CD8-positive, alpha-beta memory T cell (primary cell): ENCODE data around the gene TIAM1. TPM values are rescaled to one million over a fixed set of nuclear protein-coding genes. Genes with fewer than 3 reads are reported as not detected.

Experiments used
- CTCF ChIA-PET: fragments of 350-600 bp; sonication (Branson Sonifier 250); formaldehyde crosslinking; loops from one replicate; lab custom pipeline; 2021; ENCODE audit warnings: antibody characterized with exemption; lab: Charles Lee
- POLR2A ChIA-PET: fragments of 350-600 bp; sonication (Branson Sonifier 250); formaldehyde crosslinking; loops from one replicate; lab custom pipeline; 2021; ENCODE audit warnings: antibody characterized with exemption; lab: Charles Lee
- DNase-seq, 5 donors: peaks; one replicate each; pipeline versions ENCODE4 v3.0.0 to v3.0.0-alpha.2; 2020 to 2022; ENCODE audit warnings: mixed read lengths in 1 of 5
- H3K27ac ChIP-seq: one replicate; pipeline ENCODE4 v1.7.0; 2013; ENCODE audit warnings: low read depth, mild to moderate bottlenecking, low read length, moderate library complexity
- H3K27me3 ChIP-seq: 2 replicates; pipeline ENCODE4 v1.7.0; 2013; ENCODE audit warnings: low read length, mild to moderate bottlenecking; ENCODE audit not compliant: insufficient read depth, poor library complexity, severe bottlenecking
- H3K36me3 ChIP-seq: 2 replicates; pipeline ENCODE4 v1.7.0; 2013; ENCODE audit warnings: mild to moderate bottlenecking, low read length, moderate library complexity; ENCODE audit not compliant: insufficient read depth
- H3K4me1 ChIP-seq: 2 replicates; pipeline ENCODE4 v1.7.0; 2013; ENCODE audit warnings: mild to moderate bottlenecking, low read length, moderate library complexity; ENCODE audit not compliant: insufficient read depth
- H3K4me3 ChIP-seq: 2 replicates; pipeline ENCODE4 v1.7.0; 2013; ENCODE audit warnings: mild to moderate bottlenecking, low read length
- H3K9me3 ChIP-seq: 2 replicates; pipeline ENCODE4 v1.7.0; 2013; ENCODE audit warnings: mild to moderate bottlenecking, low read length
- H3K27ac Mint-ChIP-seq, 8 donors: one replicate each; pipeline ENCODE4 v1.8.0; 2020 to 2021; ENCODE audit warnings: mixed read lengths in 8 of 8, mild to moderate bottlenecking in 6 of 8, inconsistent platforms in 3 of 8, moderate library complexity in 3 of 8
- H3K27me3 Mint-ChIP-seq, 2 donors: one replicate each; pipeline ENCODE4 v1.8.0; 2020 to 2021; ENCODE audit warnings: mixed read lengths in 2 of 2, mild to moderate bottlenecking in 1 of 2, moderate library complexity in 1 of 2
- H3K36me3 Mint-ChIP-seq, 3 donors: one replicate each; pipeline ENCODE4 v1.8.0; 2020 to 2021; ENCODE audit warnings: mixed read lengths in 3 of 3, inconsistent platforms in 1 of 3, mild to moderate bottlenecking in 1 of 3
- H3K4me1 Mint-ChIP-seq, 3 donors: one replicate each; pipeline ENCODE4 v1.8.0; 2020 to 2021; ENCODE audit warnings: mixed read lengths in 3 of 3, inconsistent platforms in 1 of 3, mild to moderate bottlenecking in 1 of 3
- H3K4me3 Mint-ChIP-seq, 7 donors: one replicate each; pipeline ENCODE4 v1.8.0; 2020 to 2021; ENCODE audit warnings: mixed read lengths in 7 of 7, mild to moderate bottlenecking in 6 of 7, moderate library complexity in 4 of 7, inconsistent platforms in 2 of 7
- H3K9me3 Mint-ChIP-seq, 5 donors: one replicate each; pipeline ENCODE4 v1.8.0; 2020 to 2022; ENCODE audit warnings: mixed read lengths in 5 of 5, mild to moderate bottlenecking in 3 of 5, moderate library complexity in 2 of 5, inconsistent platforms in 1 of 5
- polyA plus RNA-seq: library from polyadenylated mRNA; unstranded; fragments of 300-500 nt; fragmentation: Illumina TruSeq; gene quantifications from one replicate; pipeline ENCODE4 v1.2.3, GENCODE V29; 2021
- total RNA-seq, 2 experiments: library from RNA; stranded (reverse); gene quantifications; one replicate each; pipeline ENCODE4 v1.2.3, GENCODE V29; 2021

TIAM1 gene
- total and polyA plus RNA-seq, 3 experiments from 2014 or later: 6.3 to 37.4 (median 37.3) TPM

DNA sequence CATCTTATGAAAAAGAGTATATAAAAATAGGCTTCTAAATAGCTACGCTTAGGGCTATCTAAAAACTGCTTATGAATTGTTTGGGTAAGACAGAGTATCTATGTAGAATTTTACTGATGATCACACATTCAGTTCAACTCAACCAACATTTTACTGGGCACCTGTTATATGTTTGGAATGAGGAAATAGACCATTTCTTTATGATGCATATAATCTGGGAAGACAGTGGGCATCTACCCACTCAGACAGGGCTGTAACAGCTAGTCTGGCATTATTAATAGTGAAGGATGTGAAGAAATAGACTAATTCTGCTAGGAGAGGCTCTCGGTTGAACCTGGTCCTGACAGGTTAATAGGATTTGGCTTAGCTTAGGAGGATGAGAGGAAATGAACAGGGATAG lies 56.9 kb downstream of the TIAM1 start:
- no peak overlapping the region for H3K4me3 ChIP-seq
- H3K27ac Mint-ChIP-seq: no peak overlapping the region
- H3K36me3 Mint-ChIP-seq: peaks cover 0 to 7% (median 4%) of the 10 kb centered on the region in 3 donors
- H3K27me3 ChIP-seq: no peaks in the 10 kb centered on the region
- no peaks in the 10 kb centered on the region for H3K36me3 ChIP-seq
- H3K9me3 Mint-ChIP-seq: peaks cover 3 to 10% (median 5%) of the 10 kb centered on the region in 5 donors
- no peak overlapping the region for H3K4me3 Mint-ChIP-seq
- H3K9me3 ChIP-seq: no peaks in the 10 kb centered on the region
- peaks cover 15% of the 10 kb centered on the region for H3K4me1 ChIP-seq
- H3K4me1 Mint-ChIP-seq: peaks cover 13 to 25% (median 15%) of the 10 kb centered on the region in 3 donors
- CTCF ChIA-PET: no interaction called here
- no peak for DNase-seq
- no peak overlapping the region for H3K27ac ChIP-seq
- POLR2A ChIA-PET: no interaction called here
- no peaks in the 10 kb centered on the region for H3K27me3 Mint-ChIP-seq

DNA sequence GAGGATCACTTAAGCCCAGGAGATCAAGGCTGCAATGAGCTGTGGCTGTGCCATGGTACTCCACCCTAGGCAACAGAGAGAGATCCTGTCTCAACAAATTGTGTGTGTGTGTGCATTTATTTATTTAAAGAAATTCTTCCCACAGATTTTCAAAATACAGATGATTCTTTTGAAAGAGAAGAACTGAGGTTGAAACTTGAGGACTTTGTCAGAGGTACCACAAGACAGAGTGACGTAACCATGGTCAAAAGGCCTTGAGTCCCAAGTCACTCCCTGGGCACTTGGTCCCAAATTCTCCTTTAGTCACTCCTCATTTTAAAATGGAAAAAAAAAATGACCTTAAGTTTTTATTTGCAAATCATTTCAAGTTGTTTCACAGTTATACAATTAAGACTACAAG lies 57.4 kb downstream of the TIAM1 start:
- Mint-ChIP-seq H3K27ac (no peak overlapping the region), H3K36me3 (peaks cover 0 to 7% (median 4%) of the 10 kb centered on the region in 3 donors), H3K4me1 (peaks cover 14 to 28% (median 17%) of the 10 kb centered on the region in 3 donors), H3K9me3 (peaks cover 3 to 10% (median 5%) of the 10 kb centered on the region in 5 donors), H3K27me3 (no peaks in the 10 kb centered on the region), H3K4me3 (no peak overlapping the region)
- POLR2A ChIA-PET: no interaction called here
- H3K4me3 ChIP-seq: no peak overlapping the region
- no peak for DNase-seq
- CTCF ChIA-PET: no interaction called here
- no peaks in the 10 kb centered on the region for H3K36me3 ChIP-seq
- peaks cover 19% of the 10 kb centered on the region for H3K4me1 ChIP-seq
- no peaks in the 10 kb centered on the region for H3K27me3 ChIP-seq
- no peaks in the 10 kb centered on the region for H3K9me3 ChIP-seq
- no peak overlapping the region for H3K27ac ChIP-seq

DNA sequence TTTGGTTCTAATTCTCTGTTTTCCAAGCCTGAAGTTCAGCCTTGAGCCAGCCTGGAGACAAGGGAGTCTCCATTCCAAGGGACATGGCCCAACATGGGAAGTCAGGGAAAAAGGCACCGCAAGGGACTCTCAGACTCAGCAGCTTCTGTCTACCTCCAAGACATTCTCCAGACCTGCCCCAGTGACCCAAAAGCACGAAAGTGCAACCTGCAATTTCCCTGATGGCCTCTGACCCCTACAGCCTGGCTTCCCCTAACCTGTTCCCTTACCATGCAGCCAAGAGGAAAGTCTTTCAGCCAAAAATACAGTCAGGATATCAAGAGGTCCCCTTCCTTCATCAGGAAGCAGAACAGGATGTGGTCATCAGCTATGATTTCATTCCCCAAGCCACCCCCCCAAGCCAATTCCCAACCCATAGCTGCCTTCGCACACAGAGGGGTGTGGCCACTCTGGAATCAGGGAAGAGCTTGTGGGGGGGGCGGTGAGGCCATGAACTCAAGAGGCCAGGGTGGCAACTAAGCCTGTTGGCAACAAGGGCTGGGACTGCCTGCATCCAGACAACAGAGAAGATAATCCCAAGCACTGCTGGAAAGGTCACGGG lies 59.2 kb downstream of the TIAM1 start:
- Histone ChIP-seq H3K4me1 (peaks cover 19% of the 10 kb centered on the region), H3K9me3 (no peaks in the 10 kb centered on the region), H3K27me3 (no peaks in the 10 kb centered on the region), H3K27ac (no peak overlapping the region), H3K36me3 (no peaks in the 10 kb centered on the region), H3K4me3 (no peak overlapping the region)
- CTCF ChIA-PET: no interaction called here
- Mint-ChIP-seq H3K9me3 (peaks cover 3 to 10% (median 5%) of the 10 kb centered on the region in 5 donors), H3K27me3 (no peaks in the 10 kb centered on the region), H3K4me1 (peaks cover 14 to 31% (median 19%) of the 10 kb centered on the region in 3 donors), H3K4me3 (no peak overlapping the region), H3K36me3 (peaks cover 0 to 7% (median 4%) of the 10 kb centered on the region in 3 donors), H3K27ac (peak overlapping the region in 1 of 8 donors; percentile 17)
- POLR2A ChIA-PET: no interaction called here
- no peak for DNase-seq

DNA sequence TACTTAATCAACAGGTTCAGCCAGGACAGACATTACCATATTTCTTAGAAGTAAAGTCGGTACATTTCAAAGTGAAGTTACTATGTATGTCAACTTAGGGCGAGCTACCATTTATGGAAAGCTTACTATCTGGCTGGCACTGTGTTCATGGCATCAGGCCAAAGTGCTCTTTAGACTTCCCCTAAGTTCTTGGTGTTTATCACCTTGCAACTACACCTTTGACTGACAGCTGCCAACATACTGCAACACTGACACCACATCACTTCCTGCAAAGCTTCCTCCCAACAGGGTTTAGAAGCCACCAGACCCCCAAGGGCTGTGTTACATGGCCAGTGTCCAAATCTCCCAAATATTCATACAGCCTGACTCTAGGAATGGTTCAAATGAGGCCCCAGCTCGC lies 61.0 kb downstream of the TIAM1 start:
- DNase-seq: peak in 2 of 5 donors; percentile 20 to 44
- ChIA-PET CTCF (no interaction called here), POLR2A (interaction anchor here (0.5 kb wide), 1 partner anchor 115 kb away, joined by 16 read pairs; no protein-coding TSS in a partner anchor)
- Histone ChIP-seq H3K9me3 (no peaks in the 10 kb centered on the region), H3K36me3 (no peaks in the 10 kb centered on the region), H3K27ac (no peak overlapping the region), H3K27me3 (no peaks in the 10 kb centered on the region), H3K4me1 (peaks cover 19% of the 10 kb centered on the region), H3K4me3 (no peak overlapping the region)
- peak overlapping the region in 7 of 8 donors; percentile 22 to 85 (median 43) for H3K27ac Mint-ChIP-seq
- H3K9me3 Mint-ChIP-seq: peaks cover 0 to 5% (median 3%) of the 10 kb centered on the region in 5 donors
- H3K27me3 Mint-ChIP-seq: no peaks in the 10 kb centered on the region
- H3K36me3 Mint-ChIP-seq: peaks cover 0 to 7% (median 4%) of the 10 kb centered on the region in 3 donors
- H3K4me1 Mint-ChIP-seq: peaks cover 14 to 31% (median 19%) of the 10 kb centered on the region in 3 donors
- peak overlapping the region in 3 of 7 donors; percentile 8 to 71 (median 66) for H3K4me3 Mint-ChIP-seq

DNA sequence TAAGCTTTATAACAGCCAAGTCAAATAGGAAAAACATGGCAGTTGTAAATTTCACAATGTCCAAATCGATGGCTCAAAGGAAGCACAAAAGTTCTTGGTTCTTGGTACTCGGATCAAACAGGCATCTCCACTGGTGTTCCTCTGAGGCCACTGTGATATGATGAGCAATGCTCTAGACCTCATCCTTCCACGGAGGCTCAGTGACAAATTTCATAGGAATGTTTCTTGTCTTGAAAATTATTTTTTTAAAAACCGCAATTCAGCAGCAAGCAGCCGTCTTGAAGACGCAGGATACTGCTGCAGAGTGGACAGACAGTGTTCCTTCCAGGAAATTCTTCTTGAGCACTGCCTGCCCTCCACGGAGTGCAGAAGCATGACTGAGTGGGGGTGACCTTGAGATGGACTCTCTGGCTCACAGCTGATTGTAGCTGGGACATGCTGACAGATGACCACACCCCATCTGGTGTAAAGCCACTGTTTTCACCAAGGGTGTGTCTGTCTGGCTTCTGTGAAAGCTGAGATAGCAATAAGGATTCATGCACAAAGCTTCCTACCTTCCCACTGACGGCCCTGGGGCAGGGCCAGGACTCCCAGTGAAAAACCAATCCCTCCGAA lies 61.9 kb downstream of the TIAM1 start:
- no peak overlapping the region for H3K27ac ChIP-seq

DNA sequence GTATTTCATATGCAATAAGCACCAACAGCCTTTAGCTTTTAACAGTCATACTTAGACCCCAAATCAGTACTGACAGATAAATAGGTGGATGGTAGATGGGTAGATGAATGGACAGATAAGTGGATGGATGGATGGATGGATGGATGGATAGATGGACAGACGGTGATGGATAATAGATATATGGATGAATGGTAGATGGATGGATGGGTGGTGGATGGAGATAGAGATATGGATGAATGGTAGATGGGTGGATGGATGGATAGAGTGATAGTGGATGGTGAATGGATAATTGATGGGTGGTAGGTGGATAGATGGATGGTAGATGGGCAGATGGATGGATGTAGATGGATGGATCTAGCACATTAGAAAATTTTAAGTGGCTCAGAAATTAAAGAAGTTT lies 62.5 kb downstream of the TIAM1 start:
- Histone ChIP-seq H3K4me1 (peaks cover 19% of the 10 kb centered on the region), H3K9me3 (no peaks in the 10 kb centered on the region), H3K27me3 (no peaks in the 10 kb centered on the region), H3K27ac (no peak overlapping the region), H3K36me3 (no peaks in the 10 kb centered on the region), H3K4me3 (no peak overlapping the region)
- Mint-ChIP-seq H3K36me3 (no peaks in the 10 kb centered on the region), H3K27ac (peak overlapping the region in 3 of 8 donors; percentile 0 to 17 (median 2)), H3K27me3 (no peaks in the 10 kb centered on the region), H3K4me1 (peaks cover 14 to 31% (median 19%) of the 10 kb centered on the region in 3 donors), H3K4me3 (no peak overlapping the region), H3K9me3 (no peaks in the 10 kb centered on the region)
- ChIA-PET CTCF (no interaction called here), POLR2A (no interaction called here)
- no peak for DNase-seq

More for the DNA sequence above, 61.9 kb downstream of the TIAM1 start:
- no peak for DNase-seq
- peaks cover 14 to 31% (median 19%) of the 10 kb centered on the region in 3 donors for H3K4me1 Mint-ChIP-seq
- peak overlapping the region in 3 of 8 donors; percentile 19 to 30 (median 22) for H3K27ac Mint-ChIP-seq
- Histone ChIP-seq H3K4me3 (no peak overlapping the region), H3K4me1 (peaks cover 19% of the 10 kb centered on the region), H3K9me3 (no peaks in the 10 kb centered on the region), H3K36me3 (no peaks in the 10 kb centered on the region), H3K27me3 (no peaks in the 10 kb centered on the region)
- ChIA-PET CTCF (no interaction called here), POLR2A (interaction anchor here (0.5 kb wide), 1 partner anchor 116 kb away, joined by 16 read pairs; no protein-coding TSS in a partner anchor)
- H3K27me3 Mint-ChIP-seq: no peaks in the 10 kb centered on the region
- H3K36me3 Mint-ChIP-seq: peaks cover 0 to under 1% (median under 1%) of the 10 kb centered on the region in 3 donors
- peaks cover 0 to under 1% (median 0%) of the 10 kb centered on the region in 5 donors for H3K9me3 Mint-ChIP-seq
- H3K4me3 Mint-ChIP-seq: peak overlapping the region in 1 of 7 donors; percentile 8

DNA sequence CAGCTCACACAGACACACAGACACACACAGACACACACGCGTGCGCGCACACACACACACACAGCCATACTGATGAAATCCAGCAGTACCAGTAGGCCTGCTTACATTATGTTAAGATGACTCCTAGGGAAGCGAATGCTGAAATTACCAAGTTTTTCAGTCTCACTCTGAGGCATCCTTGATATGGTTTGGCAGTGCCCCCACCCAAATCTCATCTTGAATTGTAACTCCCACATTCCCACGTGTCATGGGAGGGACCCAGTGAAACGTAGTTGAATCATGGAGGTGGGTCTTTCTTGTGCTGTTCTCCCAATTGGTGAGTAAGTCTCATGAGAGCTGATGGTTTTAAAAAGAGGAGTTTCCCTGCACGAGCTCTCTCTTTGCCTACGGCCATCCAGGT lies 64.1 kb downstream of the TIAM1 start:
- Mint-ChIP-seq H3K27ac (no peak overlapping the region), H3K4me1 (peaks cover 13 to 30% (median 19%) of the 10 kb centered on the region in 3 donors), H3K9me3 (no peaks in the 10 kb centered on the region), H3K36me3 (peaks cover 0 to 3% (median 0%) of the 10 kb centered on the region in 3 donors), H3K27me3 (no peaks in the 10 kb centered on the region), H3K4me3 (no peak overlapping the region)
- Histone ChIP-seq H3K27me3 (no peaks in the 10 kb centered on the region), H3K27ac (no peak overlapping the region), H3K4me3 (no peak overlapping the region), H3K9me3 (no peaks in the 10 kb centered on the region), H3K36me3 (no peaks in the 10 kb centered on the region), H3K4me1 (peaks cover 19% of the 10 kb centered on the region)
- ChIA-PET CTCF (no interaction called here), POLR2A (no interaction called here)
- no peak for DNase-seq

DNA sequence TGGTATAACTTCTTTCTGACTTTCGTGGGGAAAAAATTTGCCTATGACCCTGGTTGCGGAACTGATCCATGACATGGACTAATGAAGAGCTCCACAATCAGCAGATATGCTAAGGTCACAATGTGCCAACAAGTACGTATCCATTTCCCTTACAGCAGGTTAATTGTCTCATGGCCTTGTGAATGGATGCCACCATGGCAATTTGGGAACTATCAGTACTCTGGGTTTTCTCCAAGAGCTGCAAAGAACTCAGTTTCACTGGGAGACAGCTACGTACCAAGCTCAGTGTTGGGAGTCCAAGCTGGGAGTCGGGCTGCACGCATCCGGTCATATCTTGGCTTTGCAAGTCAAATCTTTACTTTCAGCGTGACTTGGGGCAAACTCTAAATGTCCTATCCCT lies 64.8 kb downstream of the TIAM1 start:
- Histone ChIP-seq H3K9me3 (no peaks in the 10 kb centered on the region), H3K27ac (no peak overlapping the region), H3K4me1 (peaks cover 15% of the 10 kb centered on the region), H3K27me3 (no peaks in the 10 kb centered on the region), H3K36me3 (no peaks in the 10 kb centered on the region), H3K4me3 (no peak overlapping the region)
- no peak overlapping the region for H3K27ac Mint-ChIP-seq
- no peaks in the 10 kb centered on the region for H3K27me3 Mint-ChIP-seq
- POLR2A ChIA-PET: no interaction called here
- H3K4me1 Mint-ChIP-seq: peaks cover 10 to 26% (median 19%) of the 10 kb centered on the region in 3 donors
- peaks cover 0 to 3% (median 0%) of the 10 kb centered on the region in 3 donors for H3K36me3 Mint-ChIP-seq
- DNase-seq: no peak
- peaks cover 0 to 3% (median 0%) of the 10 kb centered on the region in 5 donors for H3K9me3 Mint-ChIP-seq
- CTCF ChIA-PET: no interaction called here
- H3K4me3 Mint-ChIP-seq: no peak overlapping the region
